K562 (cell line): ENCODE measurements around the gene GALNT12. TPM values are rescaled to one million over a fixed set of nuclear protein-coding genes. Genes with fewer than 3 reads are reported as not detected.

Experiments
- ARID1B ChIP-seq: fragments of 450-650 bp; IDR thresholded peaks from 2 replicates; pipeline ENCODE4 v1.6.1; 2016; ENCODE audit warnings: antibody characterized with exemption, mild to moderate bottlenecking, inconsistent platforms
- ATF1 ChIP-seq, 2 experiments: fragments of 450-650 bp in 1 of 2; IDR thresholded peaks; 2 replicates each; pipeline ENCODE4 v1.6.1; 2016; ENCODE audit warnings: missing compliant biosample characterization in 1 of 2, missing genetic modification characterization in 1 of 2
- BACH1 ChIP-seq: fragments of 200-800 bp; sonication (Bioruptor generic); IDR thresholded peaks from 2 replicates; pipeline ENCODE4 v1.6.1; 2016; ENCODE audit warnings: missing genetic modification characterization, missing compliant biosample characterization
- CTBP1 ChIP-seq: fragments of 450-650 bp; IDR thresholded peaks from 2 replicates; pipeline ENCODE4 v1.6.1; 2016; ENCODE audit warnings: borderline replicate concordance
- GMEB1 ChIP-seq: fragments of 250-450 bp; sonication (Bioruptor Pico); IDR thresholded peaks from 2 replicates; pipeline ENCODE4 v1.4.0; 2020; ENCODE audit warnings: mild to moderate bottlenecking
- HDAC1 ChIP-seq, 2 experiments: fragments of 450-650 bp; IDR thresholded peaks; 2 replicates each; pipeline ENCODE4 v1.6.1; 2016 to 2017; ENCODE audit warnings: inconsistent platforms in 1 of 2, mild to moderate bottlenecking in 1 of 2, moderate library complexity in 1 of 2
- HES1 ChIP-seq: fragments of 450-650 bp; IDR thresholded peaks from 2 replicates; pipeline ENCODE4 v1.6.1; 2016; ENCODE audit warnings: low read depth, mild to moderate bottlenecking, moderate library complexity
- KLF16 ChIP-seq: IDR thresholded peaks from 2 replicates; pipeline ENCODE4 v1.6.1; 2016; ENCODE audit warnings: antibody characterized with exemption
- KLF6 ChIP-seq: fragments of 250-450 bp; sonication (Bioruptor Pico); IDR thresholded peaks from 2 replicates; pipeline ENCODE4 v1.4.0; 2020; ENCODE audit warnings: mild to moderate bottlenecking, moderate library complexity, borderline replicate concordance
- MAFK ChIP-seq: IDR thresholded peaks from 2 replicates; pipeline ENCODE4 v1.6.1; 2011; ENCODE audit warnings: low read length, improper control_type of control experiment
- PRMT5 ChIP-seq: sonication (generic); formaldehyde crosslinking; IDR thresholded peaks from 2 replicates; pipeline ENCODE4 v1.5.0; 2020; ENCODE audit warnings: missing genetic modification reagents
- TEAD4 ChIP-seq, 2 experiments: sonication (generic) in 1 of 2; formaldehyde crosslinking in 1 of 2; IDR thresholded peaks; 2 replicates each; pipeline versions ENCODE4 v1.6.1 to v1.8.0; 2012 to 2022; ENCODE audit warnings: borderline replicate concordance in 1 of 2, inconsistent platforms in 1 of 2, low read length in 1 of 2, mild to moderate bottlenecking in 1 of 2, missing genetic modification reagents in 1 of 2
- ZBTB11 ChIP-seq, 3 experiments: fragments of 200-800 bp in 1 of 3; fragments of 250-450 bp in 1 of 3; fragments of 450-650 bp in 1 of 3; sonication (Bioruptor Pico) in 1 of 3; sonication (Bioruptor generic) in 1 of 3; formaldehyde crosslinking in 1 of 3; IDR thresholded peaks; 2 replicates each; pipeline versions ENCODE4 v1.6.1 to v1.8.0; 2016 to 2022; ENCODE audit warnings: mild to moderate bottlenecking in 2 of 3, missing genetic modification characterization in 2 of 3, missing compliant biosample characterization in 1 of 3, moderate library complexity in 1 of 3
- ZNF316 ChIP-seq: fragments of 450-650 bp; IDR thresholded peaks from 2 replicates; pipeline ENCODE4 v1.6.1; 2016
- ZNF589 ChIP-seq: fragments of 200-800 bp; sonication (Bioruptor generic); IDR thresholded peaks from 2 replicates; pipeline ENCODE4 v1.6.1; 2016; ENCODE audit warnings: low read depth, missing genetic modification characterization, missing compliant biosample characterization
- ZNF644 ChIP-seq: fragments of 200-800 bp; sonication (Bioruptor generic); IDR thresholded peaks from 2 replicates; pipeline ENCODE4 v1.6.1; 2016; ENCODE audit warnings: low read depth, missing genetic modification characterization, missing compliant biosample characterization
- polyA plus RNA-seq, 8 experiments: library from polyadenylated mRNA; depleted of rRNA in 4 of 8; stranded (reverse) in 5 of 8; unstranded in 3 of 8; fragments of >200 nt; fragmentation: Nextera tagmentation in 2 of 8; fragmentation: Illumina TruSeq in 1 of 8; extraction: Ambion mirVana in 2 of 8; extraction: Trizol in 1 of 8; gene quantifications; 2 replicates each; pipeline versions ENCODE4 v1.2.1 to v1.2.3, GENCODE V29; 2011 to 2014; ENCODE audit warnings: inconsistent platforms in 1 of 8, missing spikeins in 1 of 8
- total RNA-seq, 7 experiments: library from RNA; depleted of rRNA in 6 of 7; stranded (reverse); fragments of >200 nt in 6 of 7; fragmentation: Illumina TruSeq in 2 of 7; extraction: Trizol in 2 of 7; gene quantifications; 2 replicates each; pipeline versions ENCODE4 v1.2.1 to v1.2.3, GENCODE V29; 2011 to 2021; ENCODE audit warnings: low replicate concordance in 1 of 7
- TF ChIP-seq, protein P1 (sequence below): IDR thresholded peaks from 2 replicates; pipeline ENCODE4 v1.6.1; 2014; ENCODE audit warnings: antibody characterized with exemption
- TF ChIP-seq, protein P2 (sequence below), 2 experiments: IDR thresholded peaks; 2 replicates each; pipeline ENCODE4 v1.6.1; 2011; ENCODE audit warnings: borderline replicate concordance in 1 of 2, control low read depth in 1 of 2, low read depth in 1 of 2, low read length in 1 of 2, mild to moderate bottlenecking in 1 of 2, mixed read lengths in 1 of 2, moderate library complexity in 1 of 2; ENCODE audit not compliant: insufficient read depth in 1 of 2, insufficient read length in 1 of 2, poor library complexity in 1 of 2, severe bottlenecking in 1 of 2; ENCODE audit errors: extremely low read depth in 1 of 2

The GALNT12 gene
- total and polyA plus RNA-seq, 9 of the 15 experiments (the other 6 are each of a cell fraction or from before 2014, with no cell fraction given) = 29.7 to 82.9 (median 44.2) TPM

GRCh38 chr9:98886691-98887229 lies 79.3 kb downstream of the GALNT12 start (continued):
- no peak for TF ChIP-seq ATF1 (CRISPR knock-in tag; IDR thresholded peaks at IDR 0.05)
- TF ChIP-seq ATF1 (tag; IDR thresholded peaks at IDR 0.05) = peak; percentile 54; the same call in 1 of the 2 replicates
- TF ChIP-seq MAFK = peak; percentile 50
- peak; percentile 72; the same call in 1 of the 2 replicates for TF ChIP-seq ZNF589 (CRISPR knock-in tag)
- peak; percentile 65; the same call in 1 of the 2 replicates for TF ChIP-seq TEAD4 (IDR thresholded peaks at IDR 0.05; ENCODE audit: low read length)
- TF ChIP-seq TEAD4 (CRISPR knock-in tag; IDR thresholded peaks at IDR 0.05; ENCODE audit: borderline replicate concordance) = no peak
- TF ChIP-seq, protein P1, sequence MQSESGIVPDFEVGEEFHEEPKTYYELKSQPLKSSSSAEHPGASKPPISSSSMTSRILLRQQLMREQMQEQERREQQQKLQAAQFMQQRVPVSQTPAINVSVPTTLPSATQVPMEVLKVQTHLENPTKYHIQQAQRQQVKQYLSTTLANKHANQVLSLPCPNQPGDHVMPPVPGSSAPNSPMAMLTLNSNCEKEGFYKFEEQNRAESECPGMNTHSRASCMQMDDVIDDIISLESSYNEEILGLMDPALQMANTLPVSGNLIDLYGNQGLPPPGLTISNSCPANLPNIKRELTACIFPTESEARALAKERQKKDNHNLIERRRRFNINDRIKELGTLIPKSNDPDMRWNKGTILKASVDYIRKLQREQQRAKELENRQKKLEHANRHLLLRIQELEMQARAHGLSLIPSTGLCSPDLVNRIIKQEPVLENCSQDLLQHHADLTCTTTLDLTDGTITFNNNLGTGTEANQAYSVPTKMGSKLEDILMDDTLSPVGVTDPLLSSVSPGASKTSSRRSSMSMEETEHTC = no peak
- TF ChIP-seq HES1 = peak; percentile 44; the same call in 1 of the 2 replicates
- peak; percentile 50; the same call in 1 of the 2 replicates for TF ChIP-seq BACH1 (tag)
- no peak; the same call in 1 of the 2 replicates for TF ChIP-seq ZNF316
- TF ChIP-seq HDAC1 (IDR thresholded peaks at IDR 0.05) = 0 out of 4 replicates have a peak, but pooled peaks of 1 of the 2 experiments have one; percentile 27
- TF ChIP-seq ZBTB11 (CRISPR knock-in tag; IDR thresholded peaks at IDR 0.05) = no peak
- TF ChIP-seq ZNF644 (tag) = peak; percentile 67; the same call in 1 of the 2 replicates
- peak; percentile 58; the same call in 1 of the 2 replicates for TF ChIP-seq KLF16
- TF ChIP-seq PRMT5 (CRISPR knock-in tag) = no peak
- TF ChIP-seq GMEB1 (CRISPR knock-in tag) = no peak
- peak; percentile 89 for TF ChIP-seq ARID1B
- peak; percentile 49; the same call in 1 of the 2 replicates for TF ChIP-seq KLF6
- TF ChIP-seq, protein P2, sequence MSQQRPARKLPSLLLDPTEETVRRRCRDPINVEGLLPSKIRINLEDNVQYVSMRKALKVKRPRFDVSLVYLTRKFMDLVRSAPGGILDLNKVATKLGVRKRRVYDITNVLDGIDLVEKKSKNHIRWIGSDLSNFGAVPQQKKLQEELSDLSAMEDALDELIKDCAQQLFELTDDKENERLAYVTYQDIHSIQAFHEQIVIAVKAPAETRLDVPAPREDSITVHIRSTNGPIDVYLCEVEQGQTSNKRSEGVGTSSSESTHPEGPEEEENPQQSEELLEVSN (IDR thresholded peaks at IDR 0.05; ENCODE audit: borderline replicate concordance in 1 of 2, extremely low read depth in 1 of 2, insufficient read depth in 1 of 2, insufficient read length in 1 of 2, low read depth in 1 of 2, low read length in 1 of 2, poor library complexity in 1 of 2, severe bottlenecking in 1 of 2) = no peak
- TF ChIP-seq CTBP1 = peak; percentile 92
